Measurements from ENCODE around the gene CELF4. TPM values are rescaled to one million over a fixed set of nuclear protein-coding genes. Genes with fewer than 3 reads are reported as not detected.

Gene CELF4
- total and polyA plus RNA-seq, 2 of the 4 experiments (the other 2 are of a cell fraction), result not detected

GRCh38 chr18:37445836-37446235 lies 119.8 kb downstream of the CELF4 start:
- H3K18ac ChIP-seq (ENCODE audit: low read depth, low read length), result no peak overlapping the region
- no peak overlapping the region for H4K5ac ChIP-seq (ENCODE audit: low read depth, low read length)
- DNase-seq (no peak), ATAC-seq (ENCODE audit: low read depth) (no peak)
- POLR2A ChIA-PET (ENCODE audit: unreplicated experiment), result no interaction called here
- no peak overlapping the region for H4K91ac ChIP-seq (ENCODE audit: insufficient read depth, low read depth, low read length)
- no peak overlapping the region for H2BK5ac ChIP-seq (ENCODE audit: low read depth, low read length, poor library complexity, severe bottlenecking)
- no peak overlapping the region for H2AK9ac ChIP-seq (replicated peaks; ENCODE audit: low read depth, low read length, poor library complexity)
- CTCF ChIA-PET, result interaction anchor here (0.6 kb wide), 1 partner anchor 27 kb away, joined by 3 read pairs; no protein-coding TSS in a partner anchor
- peaks cover 3% of the 10 kb centered on the region; the same call in 1 of the 2 replicates for H3K4me1 ChIP-seq (ENCODE audit: control insufficient read depth, insufficient read depth, low read length)
- H2BK15ac ChIP-seq (ENCODE audit: low read depth, low read length), result no peak overlapping the region
- H2BK120ac ChIP-seq (ENCODE audit: low read depth, low read length), result no peak overlapping the region
- no peak overlapping the region for H4K8ac ChIP-seq (ENCODE audit: low read depth in 2 of 2, low read length in 2 of 2)
- no CpG with 5 or more reads among the region's 10 CpGs for WGBS, 2 experiments (ENCODE audit: extremely low coverage in 2 of 2, insufficient read length in 1 of 2)
- TF ChIP-seq MXI1 (IDR thresholded peaks at IDR 0.05; ENCODE audit: borderline replicate concordance, low read depth, low read length) (no peak), CTCF (conservative IDR thresholded peaks at IDR 0.05; ENCODE audit: low read depth, low read length) (no peak), RCOR1 (IDR thresholded peaks at IDR 0.05; ENCODE audit: insufficient replicate concordance, low read length) (no peak), CHD1 (IDR thresholded peaks at IDR 0.05; ENCODE audit: low read depth, low read length) (no peak), CEBPB (IDR thresholded peaks at IDR 0.05; ENCODE audit: low read depth, low read length) (no peak), MAZ (IDR thresholded peaks at IDR 0.05; ENCODE audit: borderline replicate concordance, low read depth, low read length) (no peak), BHLHE40 (IDR thresholded peaks at IDR 0.05; ENCODE audit: low read depth, low read length) (no peak), NFE2L2 (IDR thresholded peaks at IDR 0.05; ENCODE audit: low read depth, low read length) (no peak), POLR2A (IDR thresholded peaks at IDR 0.05; ENCODE audit: low read depth, low read length) (no peak), MAFK (IDR thresholded peaks at IDR 0.05; ENCODE audit: low read depth, low read length) (no peak), RFX5 (IDR thresholded peaks at IDR 0.05; ENCODE audit: low read depth, low read length) (no peak), FOS (IDR thresholded peaks at IDR 0.05; ENCODE audit: low read depth, low read length) (no peak), USF2 (IDR thresholded peaks at IDR 0.05; ENCODE audit: low read depth, low read length) (no peak), RAD21 (IDR thresholded peaks at IDR 0.05; ENCODE audit: low read length) (no peak), SMC3 (IDR thresholded peaks at IDR 0.05; ENCODE audit: low read depth, low read length) (no peak)
- TF ChIP-seq, protein P1, sequence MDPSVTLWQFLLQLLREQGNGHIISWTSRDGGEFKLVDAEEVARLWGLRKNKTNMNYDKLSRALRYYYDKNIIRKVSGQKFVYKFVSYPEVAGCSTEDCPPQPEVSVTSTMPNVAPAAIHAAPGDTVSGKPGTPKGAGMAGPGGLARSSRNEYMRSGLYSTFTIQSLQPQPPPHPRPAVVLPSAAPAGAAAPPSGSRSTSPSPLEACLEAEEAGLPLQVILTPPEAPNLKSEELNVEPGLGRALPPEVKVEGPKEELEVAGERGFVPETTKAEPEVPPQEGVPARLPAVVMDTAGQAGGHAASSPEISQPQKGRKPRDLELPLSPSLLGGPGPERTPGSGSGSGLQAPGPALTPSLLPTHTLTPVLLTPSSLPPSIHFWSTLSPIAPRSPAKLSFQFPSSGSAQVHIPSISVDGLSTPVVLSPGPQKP (IDR thresholded peaks at IDR 0.05; ENCODE audit: borderline replicate concordance, low read depth, low read length), result no peak
- no peaks in the 10 kb centered on the region for H3K36me3 ChIP-seq (ENCODE audit: control insufficient read depth, insufficient read depth, low read length)
- H2BK20ac ChIP-seq (ENCODE audit: low read depth, low read length), result no peak overlapping the region
- H3K14ac ChIP-seq (replicated peaks; ENCODE audit: low read depth, low read length), result no peak overlapping the region
- no peak overlapping the region for H3K4ac ChIP-seq (ENCODE audit: low read depth, low read length)
- H3K23ac ChIP-seq (ENCODE audit: low read depth, low read length), result no peak overlapping the region
- H3K9me1 ChIP-seq (ENCODE audit: insufficient read depth, low read length), result no peaks in the 10 kb centered on the region
- no peaks in the 10 kb centered on the region for H3K9me3 ChIP-seq (ENCODE audit: control insufficient read depth, insufficient read depth, low read length)
- H3K79me1 ChIP-seq (ENCODE audit: low read depth in 1 of 2, low read length in 2 of 2), result no peaks in the 10 kb centered on the region
- dilution Hi-C loops (cut with HindIII; ENCODE audit: low sequenced_read_pairs, unreplicated experiment), result no loop called here
- H3K27ac ChIP-seq (ENCODE audit: insufficient read depth, low read length), result no peak overlapping the region
- no peak overlapping the region for H3K56ac ChIP-seq (ENCODE audit: extremely low read depth, insufficient read depth, low read length)
- in situ Hi-C loops (cut with MboI; ENCODE audit: low sequenced_read_pairs), result loop anchor here (10.0 kb wide), 1 partner anchor 51 kb away; no protein-coding TSS in a partner anchor
- intact Hi-C loops (cut with micrococcal nuclease), result loop anchor here (2.0 kb wide), 1 partner anchor 59 kb away; no protein-coding TSS in a partner anchor
- BruUV-seq (replicated peaks), result no TSS peak
- no peak overlapping the region for H3K4me2 ChIP-seq (ENCODE audit: low read depth, low read length)
- H3K27me3 ChIP-seq (ENCODE audit: control insufficient read depth, insufficient read depth, low read length), result peaks cover 12% of the 10 kb centered on the region; the same call in 1 of the 2 replicates
- no peak overlapping the region for H3K9ac ChIP-seq (ENCODE audit: low read depth, low read length)
- no peak overlapping the region for H2AFZ ChIP-seq (replicated peaks; ENCODE audit: low read length, poor library complexity)
- H2AK5ac ChIP-seq (ENCODE audit: low read depth, low read length), result no peak overlapping the region
- H4K20me1 ChIP-seq (ENCODE audit: insufficient read depth, low read length), result no peaks in the 10 kb centered on the region
- no peak overlapping the region for H3K4me3 ChIP-seq (ENCODE audit: insufficient read depth, low read depth, low read length)
